ENCODE measurements around the gene NFAT5.

- no peak for TF ChIP-seq NFIC (IDR thresholded peaks at IDR 0.05)
- no peak for TF ChIP-seq YY1 (IDR thresholded peaks at IDR 0.05; ENCODE audit: low read depth)
- TF ChIP-seq USF1 (IDR thresholded peaks at IDR 0.05): no peak
- TF ChIP-seq MAX (IDR thresholded peaks at IDR 0.05): no peak
- no peak for TF ChIP-seq TAF1 (IDR thresholded peaks at IDR 0.05; ENCODE audit: low read depth)
Observed at GRCh38 chr16:69701452-69701851, 135.7 kb downstream of the NFAT5 start.

Data from Ishikawa (cell line).